DMS153 treated with DMSO at 0.1 percent for 48 hours (cell line): ENCODE data around the gene ADGRL2.

Experiments
- DNase-seq: peaks from one replicate; lab custom pipeline; 2025; ENCODE audit not compliant: unreplicated experiment; lab: John Stamatoyannopoulos, UW

ADGRL2 gene

GRCh38 chr1:81800695-81801650 lies at the start of gene ADGRL2:
Gene ADGRL2, plus strand, starts transcription at chr1:81800934. Its CDS starts 36,051 bp downstream, at chr1:81836985.
- peak; percentile 75 for DNase-seq

- no peak for DNase-seq
These were observed 47.9 kb upstream of the ADGRL2 start for GRCh38 chr1:81752840-81753239.

- no peak for DNase-seq
These were observed 46.3 kb upstream of the ADGRL2 start for GRCh38 chr1:81754424-81754823.

- DNase-seq = no peak
These were observed 43.9 kb upstream of the ADGRL2 start for GRCh38 chr1:81756872-81757271.

GRCh38 chr1:81757398-81758020 lies 43.2 kb upstream of the ADGRL2 start:
- no peak for DNase-seq

GRCh38 chr1:81758181-81758580 lies 42.6 kb upstream of the ADGRL2 start:
- DNase-seq = no peak

- DNase-seq = no peak
These were observed 40.1 kb upstream of the ADGRL2 start for GRCh38 chr1:81760477-81761097.

GRCh38 chr1:81775510-81775909 lies 25.2 kb upstream of the ADGRL2 start:
- DNase-seq = no peak

- DNase-seq = no peak
These were observed 19.9 kb upstream of the ADGRL2 start for GRCh38 chr1:81780705-81781454.

GRCh38 chr1:81781749-81782148 lies 19.0 kb upstream of the ADGRL2 start:
- DNase-seq = no peak

- DNase-seq = no peak
These were observed 8.6 kb upstream of the ADGRL2 start for GRCh38 chr1:81792184-81792583.

GRCh38 chr1:81797701-81798100 lies 3.0 kb upstream of the ADGRL2 start:
- no peak for DNase-seq

GRCh38 chr1:81799939-81800694 lies 617 bp upstream of the ADGRL2 start:
- no peak for DNase-seq

- DNase-seq = peak; percentile 25
These were observed 1.1 kb downstream of the ADGRL2 start for GRCh38 chr1:81801651-81802456.

- no peak for DNase-seq
These were observed 1.6 kb downstream of the ADGRL2 start for GRCh38 chr1:81802457-81802706.

GRCh38 chr1:81802707-81803430 lies 2.1 kb downstream of the ADGRL2 start:
- DNase-seq = peak; percentile 71

- no peak for DNase-seq
These were observed 2.8 kb downstream of the ADGRL2 start for GRCh38 chr1:81803431-81804110.

- no peak for DNase-seq
These were observed 3.6 kb downstream of the ADGRL2 start for GRCh38 chr1:81804312-81804711.
